WTC11 (cell line): ENCODE measurements around the gene ELMO3. TPM values are rescaled to one million over a fixed set of nuclear protein-coding genes. Genes with fewer than 3 reads are reported as not detected.

ENCODE experiments used
- ATF1 ChIP-seq: sonication (generic); formaldehyde crosslinking; IDR thresholded peaks from 2 replicates; pipeline ENCODE4 v1.8.1; 2023; ENCODE audit warnings: mild to moderate bottlenecking, moderate library complexity, missing genetic modification reagents
- ATF3 ChIP-seq: sonication (generic); formaldehyde crosslinking; conservative IDR thresholded peaks from 2 replicates; pipeline ENCODE4 v1.8.1; 2022; ENCODE audit warnings: mild to moderate bottlenecking, missing genetic modification reagents
- CREM ChIP-seq: sonication (generic); formaldehyde crosslinking; IDR thresholded peaks from 2 replicates; pipeline ENCODE4 v1.8.1; 2022; ENCODE audit warnings: mild to moderate bottlenecking, missing genetic modification reagents, moderate library complexity
- ESRRA ChIP-seq: sonication (generic); formaldehyde crosslinking; IDR thresholded peaks from 2 replicates; pipeline ENCODE4 v1.8.1; 2022; ENCODE audit warnings: mild to moderate bottlenecking, missing genetic modification reagents, borderline replicate concordance
- ETV6 ChIP-seq: sonication (generic); formaldehyde crosslinking; IDR thresholded peaks from 2 replicates; pipeline ENCODE4 v1.8.1; 2022; ENCODE audit warnings: mild to moderate bottlenecking, missing genetic modification reagents
- HMGXB4 ChIP-seq: sonication (generic); formaldehyde crosslinking; IDR thresholded peaks from 2 replicates; pipeline ENCODE4 v1.8.1; 2023; ENCODE audit warnings: mild to moderate bottlenecking, moderate library complexity, missing genetic modification reagents
- MXD4 ChIP-seq: fragments of 250-450 bp; sonication (Bioruptor Pico); IDR thresholded peaks from 2 replicates; pipeline ENCODE4 v1.8.0; 2021; ENCODE audit warnings: mild to moderate bottlenecking, moderate library complexity, borderline replicate concordance
- NR1H2 ChIP-seq: sonication (generic); formaldehyde crosslinking; IDR thresholded peaks from 2 replicates; pipeline ENCODE4 v1.9.0; 2021; ENCODE audit warnings: mild to moderate bottlenecking, moderate library complexity, missing genetic modification reagents
- PRDM15 ChIP-seq: sonication (generic); formaldehyde crosslinking; IDR thresholded peaks from 2 replicates; pipeline ENCODE4 v1.8.0; 2022; ENCODE audit warnings: missing genetic modification reagents
- PREB ChIP-seq: sonication (generic); formaldehyde crosslinking; IDR thresholded peaks from 2 replicates; pipeline ENCODE4 v1.8.1; 2022; ENCODE audit warnings: mild to moderate bottlenecking, missing genetic modification reagents, moderate library complexity, borderline replicate concordance
- PRRX2 ChIP-seq: fragments of 250-450 bp; sonication (Bioruptor Pico); IDR thresholded peaks from 2 replicates; pipeline ENCODE4 v1.8.0; 2021; ENCODE audit warnings: mild to moderate bottlenecking
- SP1 ChIP-seq: sonication (generic); formaldehyde crosslinking; conservative IDR thresholded peaks from 2 replicates; pipeline ENCODE4 v1.8.1; 2022; ENCODE audit warnings: missing genetic modification reagents
- TP53 ChIP-seq: sonication (generic); formaldehyde crosslinking; IDR thresholded peaks from 2 replicates; pipeline ENCODE4 v1.8.1; 2023; ENCODE audit warnings: mild to moderate bottlenecking, missing genetic modification reagents
- ZNF317 ChIP-seq: sonication (generic); formaldehyde crosslinking; IDR thresholded peaks from 2 replicates; pipeline ENCODE4 v1.8.1; 2023; ENCODE audit warnings: low read depth, mild to moderate bottlenecking, moderate library complexity, missing genetic modification reagents, borderline replicate concordance
- ZNF396 ChIP-seq: fragments of 250-450 bp; sonication (Bioruptor Pico); IDR thresholded peaks from 2 replicates; pipeline ENCODE4 v1.8.0; 2021; ENCODE audit warnings: mild to moderate bottlenecking, moderate library complexity, borderline replicate concordance
- ZNF425 ChIP-seq: fragments of 250-450 bp; sonication (Bioruptor Pico); conservative IDR thresholded peaks from 2 replicates; pipeline ENCODE4 v1.9.0; 2021; ENCODE audit warnings: mild to moderate bottlenecking
- total RNA-seq: library from RNA; stranded (reverse); gene quantifications from 3 replicates; pipeline ENCODE4 v1.2.3, GENCODE V29; 2021
- TF ChIP-seq, protein P1 (sequence below): sonication (generic); formaldehyde crosslinking; IDR thresholded peaks from 2 replicates; pipeline ENCODE4 v1.8.0; 2023; ENCODE audit warnings: missing genetic modification reagents
- TF ChIP-seq, protein P2 (sequence below): sonication (generic); formaldehyde crosslinking; IDR thresholded peaks from 2 replicates; pipeline ENCODE4 v1.8.0; 2022; ENCODE audit warnings: mild to moderate bottlenecking, missing genetic modification reagents

The ELMO3 gene
- total RNA-seq, 1 experiment from 2014 or later, result 13.6 TPM

- TF ChIP-seq PRRX2 (CRISPR knock-in tag) (no peak), ZNF317 (CRISPR knock-in tag) (no peak), CREM (CRISPR knock-in tag) (peak; percentile 83), TP53 (no peak), HMGXB4 (CRISPR knock-in tag) (peak; percentile 63), SP1 (CRISPR knock-in tag) (peak; percentile 57), PRDM15 (CRISPR knock-in tag) (peak; percentile 48; the same call in 1 of the 2 replicates), ETV6 (CRISPR knock-in tag) (peak; percentile 73), NR1H2 (CRISPR knock-in tag) (no peak), ZNF425 (CRISPR knock-in tag) (no peak), ZNF396 (CRISPR knock-in tag) (no peak), ATF3 (CRISPR knock-in tag) (no peak), MXD4 (CRISPR knock-in tag) (no peak), PREB (no peak), ATF1 (CRISPR knock-in tag) (0 out of 2 replicates have a peak, but pooled peaks have one; percentile 38), ESRRA (CRISPR knock-in tag) (no peak)
- TF ChIP-seq, protein P1, sequence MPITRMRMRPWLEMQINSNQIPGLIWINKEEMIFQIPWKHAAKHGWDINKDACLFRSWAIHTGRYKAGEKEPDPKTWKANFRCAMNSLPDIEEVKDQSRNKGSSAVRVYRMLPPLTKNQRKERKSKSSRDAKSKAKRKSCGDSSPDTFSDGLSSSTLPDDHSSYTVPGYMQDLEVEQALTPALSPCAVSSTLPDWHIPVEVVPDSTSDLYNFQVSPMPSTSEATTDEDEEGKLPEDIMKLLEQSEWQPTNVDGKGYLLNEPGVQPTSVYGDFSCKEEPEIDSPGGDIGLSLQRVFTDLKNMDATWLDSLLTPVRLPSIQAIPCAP (CRISPR knock-in tag), result no peak
- TF ChIP-seq, protein P2, sequence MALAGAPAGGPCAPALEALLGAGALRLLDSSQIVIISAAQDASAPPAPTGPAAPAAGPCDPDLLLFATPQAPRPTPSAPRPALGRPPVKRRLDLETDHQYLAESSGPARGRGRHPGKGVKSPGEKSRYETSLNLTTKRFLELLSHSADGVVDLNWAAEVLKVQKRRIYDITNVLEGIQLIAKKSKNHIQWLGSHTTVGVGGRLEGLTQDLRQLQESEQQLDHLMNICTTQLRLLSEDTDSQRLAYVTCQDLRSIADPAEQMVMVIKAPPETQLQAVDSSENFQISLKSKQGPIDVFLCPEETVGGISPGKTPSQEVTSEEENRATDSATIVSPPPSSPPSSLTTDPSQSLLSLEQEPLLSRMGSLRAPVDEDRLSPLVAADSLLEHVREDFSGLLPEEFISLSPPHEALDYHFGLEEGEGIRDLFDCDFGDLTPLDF (CRISPR knock-in tag), result no peak
Observed at GRCh38 chr16:67246081-67246755, 47.3 kb downstream of the ELMO3 start (continued).
